GM23248 (cell line): ENCODE measurements around the gene GMCL2. TPM values are rescaled to one million over a fixed set of nuclear protein-coding genes. Genes with fewer than 3 reads are reported as not detected.

ENCODE experiments used
- DNase-seq: peaks from one replicate; pipeline ENCODE4 v3.0.0-alpha.2; 2015
- H2AFZ ChIP-seq: fragments of 200-600 bp; sonication (generic); 2 replicates; pipeline ENCODE4 v1.6.1; 2016; ENCODE audit warnings: antibody characterized with exemption
- H3F3A ChIP-seq: fragments of 200-600 bp; sonication (generic); 2 replicates; pipeline ENCODE4 v1.6.1; 2016; ENCODE audit warnings: mild to moderate bottlenecking, antibody characterized with exemption, mixed run types; ENCODE audit not compliant: insufficient read depth
- H3K27ac ChIP-seq: fragments of 200-600 bp; sonication (generic); 2 replicates; pipeline ENCODE4 v1.5.1; 2016; ENCODE audit warnings: mild to moderate bottlenecking
- H3K27me3 ChIP-seq: fragments of 200-600 bp; sonication (generic); replicated peaks from 2 replicates; pipeline ENCODE4 v1.6.1; 2016; ENCODE audit warnings: mild to moderate bottlenecking; ENCODE audit not compliant: insufficient read depth
- H3K36me3 ChIP-seq: fragments of 200-600 bp; sonication (generic); 2 replicates; pipeline ENCODE4 v1.6.1; 2016; ENCODE audit warnings: low read depth, mild to moderate bottlenecking
- H3K4me1 ChIP-seq: fragments of 200-600 bp; sonication (generic); 2 replicates; pipeline ENCODE4 v1.6.1; 2016; ENCODE audit warnings: mild to moderate bottlenecking; ENCODE audit not compliant: insufficient read depth
- H3K4me2 ChIP-seq: fragments of 200-600 bp; sonication (generic); one replicate; pipeline ENCODE4 v1.6.1; 2016; ENCODE audit warnings: mild to moderate bottlenecking; ENCODE audit not compliant: unreplicated experiment
- H3K4me3 ChIP-seq: fragments of 200-600 bp; sonication (generic); 2 replicates; pipeline ENCODE4 v1.5.1; 2016; ENCODE audit warnings: mild to moderate bottlenecking
- H3K79me2 ChIP-seq: fragments of 200-600 bp; sonication (generic); 2 replicates; pipeline ENCODE4 v1.6.1; 2016; ENCODE audit warnings: mild to moderate bottlenecking; ENCODE audit not compliant: insufficient read depth
- H3K9ac ChIP-seq: fragments of 200-600 bp; sonication (generic); 2 replicates; pipeline ENCODE4 v1.6.1; 2016; ENCODE audit warnings: mild to moderate bottlenecking
- H3K9me2 ChIP-seq: fragments of 200-600 bp; sonication (generic); 2 replicates; pipeline ENCODE4 v1.6.1; 2016; ENCODE audit warnings: mixed run types, mild to moderate bottlenecking, moderate library complexity; ENCODE audit not compliant: insufficient read depth
- H3K9me3 ChIP-seq: fragments of 200-600 bp; sonication (generic); one replicate; pipeline ENCODE4 v1.6.1; 2017; ENCODE audit warnings: low read depth
- H4K20me1 ChIP-seq: fragments of 200-600 bp; sonication (generic); 2 replicates; pipeline ENCODE4 v1.6.0; 2016; ENCODE audit not compliant: insufficient read depth
- EZH2 ChIP-seq: fragments of 200-600 bp; sonication (generic); IDR thresholded peaks from 2 replicates; pipeline ENCODE4 v1.6.1; 2018; ENCODE audit warnings: antibody characterized with exemption, mild to moderate bottlenecking; ENCODE audit not compliant: insufficient read depth, poor library complexity, severe bottlenecking
- EZH2phosphoT487 ChIP-seq: fragments of 200-600 bp; sonication (generic); IDR thresholded peaks from 2 replicates; pipeline ENCODE4 v1.6.1; 2018; ENCODE audit warnings: antibody characterized with exemption, moderate library complexity, mild to moderate bottlenecking, low read depth; ENCODE audit not compliant: insufficient read depth
- WGBS, 2 experiments: methylation state at CpG; one replicate each; pipeline ENCODE4 v1.1.6; 2015 to 2017; ENCODE audit warnings: low lambda C conversion rate in 2 of 2, low coverage in 1 of 2; ENCODE audit errors: missing lambda C conversion rate in 2 of 2; 5-methylcytosine and 5-hydroxymethylcytosine counted together
- in situ Hi-C: fragments of 300-500 bp; cut with MboI; formaldehyde crosslinking; loops from 2 replicates; pipeline ENCODE4 v1.15.0; 2020
- polyA plus RNA-seq: library from polyadenylated mRNA; unstranded; fragments of >200 nt; fragmentation: Nextera tagmentation; extraction: Ambion mirVana; gene quantifications from 2 replicates; pipeline ENCODE4 v1.2.1, GENCODE V29; 2016
- total RNA-seq: library from RNA; depleted of rRNA; stranded (reverse); fragments of >200 nt; shearing (Covaris generic); gene quantifications from 2 replicates; pipeline ENCODE4 v1.2.3, GENCODE V29; 2014

Gene GMCL2
- total and polyA plus RNA-seq, 2 experiments from 2014 or later: not detected

GRCh38 chr5:178216779-178217178 is 29.6 kb upstream of the GMCL2 start:
- 93 to 97% methylated on average over 3 of the region's 3 CpGs for WGBS, 2 experiments
- Histone ChIP-seq H3K9me2 (no peaks in the 10 kb centered on the region), H3K36me3 (peaks cover 17% of the 10 kb centered on the region; the same call in 1 of the 2 replicates), H3K27ac (no peak overlapping the region), H2AFZ (no peak overlapping the region), H3K4me1 (no peaks in the 10 kb centered on the region), H3K4me3 (no peak overlapping the region), H3K79me2 (peaks cover 17% of the 10 kb centered on the region; the same call in 1 of the 2 replicates), H3K9me3 (no peaks in the 10 kb centered on the region), H3K4me2 (no peak overlapping the region), H3K9ac (no peak overlapping the region), H3K27me3 (no peaks in the 10 kb centered on the region), H4K20me1 (no peaks in the 10 kb centered on the region), H3F3A (peaks cover 34% of the 10 kb centered on the region)
- no peak for DNase-seq
- TF ChIP-seq EZH2: no peak
- TF ChIP-seq EZH2phosphoT487: no peak
- in situ Hi-C loops: no loop called here

GRCh38 chr5:178216088-178216534 is 28.9 kb upstream of the GMCL2 start:
- no peak for DNase-seq
- no peak overlapping the region for H3K9ac ChIP-seq
- 97 to 99% methylated on average over 5 of the region's 5 CpGs for WGBS, 2 experiments
- peaks cover 20% of the 10 kb centered on the region; the same call in 1 of the 2 replicates for H3K79me2 ChIP-seq
- in situ Hi-C loops: no loop called here
- no peak overlapping the region for H3K4me2 ChIP-seq
- no peak overlapping the region for H2AFZ ChIP-seq
- TF ChIP-seq EZH2phosphoT487: no peak
- TF ChIP-seq EZH2: no peak
- no peaks in the 10 kb centered on the region for H3K27me3 ChIP-seq
- no peaks in the 10 kb centered on the region for H3K9me2 ChIP-seq
- H3K36me3 ChIP-seq: peaks cover 23% of the 10 kb centered on the region; the same call in 1 of the 2 replicates
- H3K9me3 ChIP-seq: no peaks in the 10 kb centered on the region
- H3F3A ChIP-seq: peaks cover 38% of the 10 kb centered on the region
- no peaks in the 10 kb centered on the region for H4K20me1 ChIP-seq
- H3K4me1 ChIP-seq: no peaks in the 10 kb centered on the region
- H3K4me3 ChIP-seq: no peak overlapping the region
- no peak overlapping the region for H3K27ac ChIP-seq

- H3K4me2 ChIP-seq: no peak overlapping the region
- 80% methylated on average over 13 of the region's 13 CpGs for WGBS, 2 experiments
- H2AFZ ChIP-seq: no peak overlapping the region
- H3K27me3 ChIP-seq: no peaks in the 10 kb centered on the region
- no peak overlapping the region for H3K4me3 ChIP-seq
- no peaks in the 10 kb centered on the region for H3K4me1 ChIP-seq
- no peaks in the 10 kb centered on the region for H3K9me2 ChIP-seq
- H3K9me3 ChIP-seq: no peaks in the 10 kb centered on the region
- H3K36me3 ChIP-seq: peaks cover 28% of the 10 kb centered on the region; the same call in 1 of the 2 replicates
- in situ Hi-C loops: no loop called here
- no peak for DNase-seq
- H3K9ac ChIP-seq: no peak overlapping the region
- TF ChIP-seq EZH2phosphoT487: no peak
- TF ChIP-seq EZH2: no peak
- H3K79me2 ChIP-seq: peaks cover 24% of the 10 kb centered on the region; the same call in 1 of the 2 replicates
- H3K27ac ChIP-seq: no peak overlapping the region
- H4K20me1 ChIP-seq: no peaks in the 10 kb centered on the region
- H3F3A ChIP-seq: peaks cover 37% of the 10 kb centered on the region
Observed at GRCh38 chr5:178215280-178216002, 28.3 kb upstream of the GMCL2 start.

- no peaks in the 10 kb centered on the region for H3K9me2 ChIP-seq
- no peaks in the 10 kb centered on the region for H3K9me3 ChIP-seq
- H3K9ac ChIP-seq: no peak overlapping the region
- H3F3A ChIP-seq: peaks cover 45% of the 10 kb centered on the region
- H3K27me3 ChIP-seq: no peaks in the 10 kb centered on the region
- no peak overlapping the region for H3K4me3 ChIP-seq
- H2AFZ ChIP-seq: no peak overlapping the region
- in situ Hi-C loops: no loop called here
- no peaks in the 10 kb centered on the region for H3K4me1 ChIP-seq
- WGBS, 2 experiments: 87 to 88% methylated on average over 6 of the region's 6 CpGs
- no peaks in the 10 kb centered on the region for H4K20me1 ChIP-seq
- no peak for DNase-seq
- no peak overlapping the region for H3K27ac ChIP-seq
- peaks cover 35% of the 10 kb centered on the region for H3K79me2 ChIP-seq
- no peak overlapping the region for H3K4me2 ChIP-seq
- no peak for TF ChIP-seq EZH2phosphoT487
- no peak for TF ChIP-seq EZH2
- peaks cover 36% of the 10 kb centered on the region; the same call in 1 of the 2 replicates for H3K36me3 ChIP-seq
Observed at GRCh38 chr5:178214160-178214803, 27.1 kb upstream of the GMCL2 start.
